GM18507 (cell line): ENCODE measurements around the gene SEM1.
"Not testable (repeated sequence)": the region's sequence is repeated elsewhere in the genome, so short reads cannot be mapped to it uniquely, and the experiment has no call there.

Experiments
- DNase-seq: peaks from one replicate; pipeline ENCODE4 v3.0.0; 2011; ENCODE audit warnings: low read depth; ENCODE audit not compliant: insufficient read length; ENCODE audit errors: extremely low spot score
- FAIRE-seq: peaks from 2 replicates; lab custom pipeline; 2011; peaks lifted over from hg19 to GRCh38; lab: Jason Lieb, UNC

The SEM1 gene

GRCh38 chr7:96667026-96667425 lies 42.6 kb downstream of the SEM1 start:
- no peak for DNase-seq
- FAIRE-seq: no peak

- FAIRE-seq: no peak
- DNase-seq: no peak
These were observed 44.0 kb downstream of the SEM1 start for GRCh38 chr7:96665689-96666088.

GRCh38 chr7:96664793-96665192 lies 44.9 kb downstream of the SEM1 start:
- no peak for DNase-seq
- no peak for FAIRE-seq

GRCh38 chr7:96663871-96664445 lies 45.7 kb downstream of the SEM1 start:
- DNase-seq (no peak), FAIRE-seq (no peak)

- peak; percentile 69 for FAIRE-seq
- DNase-seq: no peak
These were observed 46.2 kb downstream of the SEM1 start for GRCh38 chr7:96663457-96663856.

GRCh38 chr7:96662151-96662550 lies 47.5 kb downstream of the SEM1 start:
- not testable (repeated sequence) for FAIRE-seq, DNase-seq

- DNase-seq: no peak
- FAIRE-seq: no peak
These were observed 51.6 kb downstream of the SEM1 start for GRCh38 chr7:96658022-96658412.

- no peak for DNase-seq
- no peak for FAIRE-seq
These were observed 52.2 kb downstream of the SEM1 start for GRCh38 chr7:96657347-96658021.

GRCh38 chr7:96655956-96656355 lies 53.7 kb downstream of the SEM1 start:
- DNase-seq: no peak
- no peak for FAIRE-seq

- DNase-seq (no peak), FAIRE-seq (no peak)
These were observed 54.9 kb downstream of the SEM1 start for GRCh38 chr7:96654630-96655188.

GRCh38 chr7:96649981-96650380 lies 59.7 kb downstream of the SEM1 start:
- FAIRE-seq (no peak), DNase-seq (no peak)

- FAIRE-seq (no peak), DNase-seq (no peak)
These were observed 60.9 kb downstream of the SEM1 start for GRCh38 chr7:96648784-96649183.

GRCh38 chr7:96647733-96648132 lies 61.9 kb downstream of the SEM1 start:
- FAIRE-seq (no peak), DNase-seq (no peak)

GRCh38 chr7:96645084-96645483 lies 64.6 kb downstream of the SEM1 start:
- DNase-seq: no peak
- no peak for FAIRE-seq

GRCh38 chr7:96643436-96643835 lies 66.2 kb downstream of the SEM1 start:
- DNase-seq, FAIRE-seq: not testable (repeated sequence)

- FAIRE-seq (no peak), DNase-seq (no peak)
These were observed 69.6 kb downstream of the SEM1 start for GRCh38 chr7:96640054-96640453.
